GM23338 (cell line): ENCODE data around the gene ASCL5. TPM values are rescaled to one million over a fixed set of nuclear protein-coding genes. Genes with fewer than 3 reads are reported as not detected.

Experiments used
- ATAC-seq: fragments of 200-7000 bp; cut with Tn5 transposase; 3 replicates; pipeline ENCODE4 v1.9.1; 2020
- DNase-seq: peaks from one replicate; pipeline ENCODE4 v3.0.0-alpha.2; 2015; ENCODE audit warnings: low spot score
- H2AFZ ChIP-seq: fragments of 200-600 bp; sonication (generic); 2 replicates; pipeline ENCODE4 v1.8.0; 2016; ENCODE audit warnings: antibody characterized with exemption, mild to moderate bottlenecking, moderate library complexity
- H3F3A ChIP-seq: fragments of 200-600 bp; sonication (generic); replicated peaks from 2 replicates; pipeline ENCODE4 v1.8.0; 2017; ENCODE audit warnings: antibody characterized with exemption, mixed run types, low read depth
- H3K27ac ChIP-seq: fragments of 200-600 bp; sonication (generic); 2 replicates; pipeline ENCODE4 v1.6.1; 2016; ENCODE audit warnings: low read depth
- H3K27me3 ChIP-seq: fragments of 200-600 bp; sonication (generic); 2 replicates; pipeline ENCODE4 v1.8.0; 2016; ENCODE audit warnings: mild to moderate bottlenecking, mixed run types, moderate library complexity; ENCODE audit not compliant: insufficient read depth
- H3K36me3 ChIP-seq: fragments of 200-600 bp; sonication (generic); 2 replicates; pipeline ENCODE4 v1.8.0; 2016; ENCODE audit warnings: mild to moderate bottlenecking; ENCODE audit not compliant: insufficient read depth
- H3K4me1 ChIP-seq: fragments of 200-600 bp; sonication (generic); 2 replicates; pipeline ENCODE4 v1.8.0; 2016; ENCODE audit warnings: mild to moderate bottlenecking, moderate library complexity; ENCODE audit not compliant: insufficient read depth
- H3K4me2 ChIP-seq: fragments of 200-600 bp; sonication (generic); 2 replicates; pipeline ENCODE4 v1.7.1; 2017; ENCODE audit warnings: mixed run types
- H3K4me3 ChIP-seq: fragments of 200-600 bp; sonication (generic); 2 replicates; pipeline ENCODE4 v1.6.1; 2016; ENCODE audit warnings: mixed run types
- H3K79me2 ChIP-seq: fragments of 200-600 bp; sonication (generic); replicated peaks from 2 replicates; pipeline ENCODE4 v1.8.0; 2017; ENCODE audit warnings: mild to moderate bottlenecking; ENCODE audit not compliant: insufficient read depth
- H3K9me2 ChIP-seq: fragments of 200-600 bp; sonication (generic); 2 replicates; pipeline ENCODE4 v1.8.0; 2017; ENCODE audit not compliant: insufficient read depth
- H4K20me1 ChIP-seq: fragments of 200-600 bp; sonication (generic); replicated peaks from 2 replicates; pipeline ENCODE4 v1.8.0; 2017; ENCODE audit warnings: mild to moderate bottlenecking; ENCODE audit not compliant: insufficient read depth
- H3K27ac Mint-ChIP-seq: 2 replicates; pipeline ENCODE4 v1.8.0; 2020; ENCODE audit warnings: inconsistent platforms, mild to moderate bottlenecking, moderate library complexity, mixed read lengths
- H3K27me3 Mint-ChIP-seq: 3 replicates; pipeline ENCODE4 v1.8.0; 2022; ENCODE audit warnings: low read depth, mild to moderate bottlenecking, moderate library complexity, mixed read lengths, inconsistent platforms; ENCODE audit not compliant: insufficient read depth, poor library complexity
- H3K36me3 Mint-ChIP-seq: 3 replicates; pipeline ENCODE4 v1.8.0; 2021; ENCODE audit warnings: low read depth, mild to moderate bottlenecking, inconsistent platforms, moderate library complexity, mixed read lengths
- H3K4me1 Mint-ChIP-seq: 3 replicates; pipeline ENCODE4 v1.8.0; 2020; ENCODE audit warnings: mild to moderate bottlenecking, inconsistent platforms, mixed read lengths
- H3K4me3 Mint-ChIP-seq: 3 replicates; pipeline ENCODE4 v1.8.0; 2021; ENCODE audit warnings: moderate library complexity, mild to moderate bottlenecking, inconsistent platforms, mixed read lengths
- H3K9me3 Mint-ChIP-seq: 3 replicates; pipeline ENCODE4 v1.8.0; 2020; ENCODE audit warnings: moderate library complexity, mild to moderate bottlenecking, inconsistent platforms, mixed read lengths
- CREB1 ChIP-seq: fragments of 250-450 bp; sonication (Bioruptor Pico); IDR thresholded peaks from 2 replicates; pipeline ENCODE4 v1.5.0; 2020; ENCODE audit warnings: low read depth, mild to moderate bottlenecking, moderate library complexity
- EZH2phosphoT487 ChIP-seq: fragments of 200-600 bp; sonication (generic); IDR thresholded peaks from one replicate; pipeline ENCODE4 v1.8.1; 2018; ENCODE audit warnings: antibody characterized with exemption; ENCODE audit not compliant: unreplicated experiment
- JUNB ChIP-seq: IDR thresholded peaks from one replicate; pipeline ENCODE4 v1.6.1; 2016; ENCODE audit warnings: antibody characterized with exemption; ENCODE audit not compliant: unreplicated experiment
- NANOG ChIP-seq: IDR thresholded peaks from 2 replicates; pipeline ENCODE4 v1.6.1; 2016; ENCODE audit warnings: antibody characterized with exemption, borderline replicate concordance
- POLR2AphosphoS5 ChIP-seq: IDR thresholded peaks from 2 replicates; pipeline ENCODE4 v1.6.1; 2016; ENCODE audit warnings: antibody characterized with exemption, low read depth
- STAT1 ChIP-seq: IDR thresholded peaks from one replicate; pipeline ENCODE4 v1.6.1; 2016; ENCODE audit warnings: antibody characterized with exemption; ENCODE audit not compliant: unreplicated experiment
- ZNF114 ChIP-seq: fragments of 250-450 bp; sonication (Bioruptor Pico); IDR thresholded peaks from 2 replicates; pipeline ENCODE4 v1.5.0; 2020; ENCODE audit warnings: mild to moderate bottlenecking, moderate library complexity
- polyA plus RNA-seq: library from polyadenylated mRNA; unstranded; fragments of >200 nt; fragmentation: Nextera tagmentation; extraction: Ambion mirVana; gene quantifications from 2 replicates; pipeline ENCODE4 v1.2.1, GENCODE V29; 2016
- total RNA-seq: library from RNA; depleted of rRNA; stranded (reverse); fragments of >200 nt; shearing (Covaris generic); gene quantifications from 2 replicates; pipeline ENCODE4 v1.2.3, GENCODE V29; 2014
- TF ChIP-seq, protein P1 (sequence below): IDR thresholded peaks from one replicate; pipeline ENCODE4 v1.6.1; 2018; ENCODE audit warnings: antibody characterized with exemption; ENCODE audit not compliant: unreplicated experiment
- TF ChIP-seq, protein P2 (sequence below): IDR thresholded peaks from 2 replicates; pipeline ENCODE4 v1.6.1; 2016; ENCODE audit warnings: antibody characterized with exemption

ASCL5 gene
- total and polyA plus RNA-seq, 2 experiments from 2014 or later = not detected

DNA sequence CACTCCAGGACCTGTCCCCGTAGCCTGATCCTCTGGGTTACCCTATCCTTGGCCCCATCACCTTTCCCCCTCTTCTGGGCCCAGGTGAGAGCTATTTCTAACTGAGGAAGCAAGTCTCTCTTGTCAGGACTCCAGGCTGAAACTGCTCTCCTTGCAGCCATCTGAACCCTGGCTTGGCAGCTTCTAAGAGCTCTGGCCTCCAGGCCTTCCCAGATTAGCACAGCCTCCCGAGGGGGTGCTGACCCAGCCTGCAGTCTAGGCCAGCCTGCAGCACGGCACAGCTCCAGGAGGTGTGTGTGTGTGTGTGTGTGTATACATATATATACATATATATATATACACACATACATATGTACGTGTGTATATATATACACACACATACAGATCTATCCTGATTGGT is 32.2 kb downstream of the ASCL5 start:
- Histone ChIP-seq H3K4me2 (no peak overlapping the region), H3K79me2 (no peaks in the 10 kb centered on the region), H3K27me3 (no peaks in the 10 kb centered on the region), H3K27ac (no peak overlapping the region), H3K4me3 (no peak overlapping the region), H2AFZ (no peak overlapping the region), H3K36me3 (no peaks in the 10 kb centered on the region), H4K20me1 (no peaks in the 10 kb centered on the region), H3F3A (no peaks in the 10 kb centered on the region), H3K4me1 (no peaks in the 10 kb centered on the region), H3K9me2 (peaks cover 2% of the 10 kb centered on the region; the same call in 1 of the 2 replicates)
- DNase-seq (no peak), ATAC-seq (no peak)
- no peaks in the 10 kb centered on the region for H3K9me3 Mint-ChIP-seq
- no peak overlapping the region for H3K4me3 Mint-ChIP-seq
- no peak overlapping the region for H3K27ac Mint-ChIP-seq
- TF ChIP-seq CREB1 (CRISPR knock-in tag) = no peak
- TF ChIP-seq, protein P1, sequence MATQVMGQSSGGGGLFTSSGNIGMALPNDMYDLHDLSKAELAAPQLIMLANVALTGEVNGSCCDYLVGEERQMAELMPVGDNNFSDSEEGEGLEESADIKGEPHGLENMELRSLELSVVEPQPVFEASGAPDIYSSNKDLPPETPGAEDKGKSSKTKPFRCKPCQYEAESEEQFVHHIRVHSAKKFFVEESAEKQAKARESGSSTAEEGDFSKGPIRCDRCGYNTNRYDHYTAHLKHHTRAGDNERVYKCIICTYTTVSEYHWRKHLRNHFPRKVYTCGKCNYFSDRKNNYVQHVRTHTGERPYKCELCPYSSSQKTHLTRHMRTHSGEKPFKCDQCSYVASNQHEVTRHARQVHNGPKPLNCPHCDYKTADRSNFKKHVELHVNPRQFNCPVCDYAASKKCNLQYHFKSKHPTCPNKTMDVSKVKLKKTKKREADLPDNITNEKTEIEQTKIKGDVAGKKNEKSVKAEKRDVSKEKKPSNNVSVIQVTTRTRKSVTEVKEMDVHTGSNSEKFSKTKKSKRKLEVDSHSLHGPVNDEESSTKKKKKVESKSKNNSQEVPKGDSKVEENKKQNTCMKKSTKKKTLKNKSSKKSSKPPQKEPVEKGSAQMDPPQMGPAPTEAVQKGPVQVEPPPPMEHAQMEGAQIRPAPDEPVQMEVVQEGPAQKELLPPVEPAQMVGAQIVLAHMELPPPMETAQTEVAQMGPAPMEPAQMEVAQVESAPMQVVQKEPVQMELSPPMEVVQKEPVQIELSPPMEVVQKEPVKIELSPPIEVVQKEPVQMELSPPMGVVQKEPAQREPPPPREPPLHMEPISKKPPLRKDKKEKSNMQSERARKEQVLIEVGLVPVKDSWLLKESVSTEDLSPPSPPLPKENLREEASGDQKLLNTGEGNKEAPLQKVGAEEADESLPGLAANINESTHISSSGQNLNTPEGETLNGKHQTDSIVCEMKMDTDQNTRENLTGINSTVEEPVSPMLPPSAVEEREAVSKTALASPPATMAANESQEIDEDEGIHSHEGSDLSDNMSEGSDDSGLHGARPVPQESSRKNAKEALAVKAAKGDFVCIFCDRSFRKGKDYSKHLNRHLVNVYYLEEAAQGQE = no peak
- H3K27me3 Mint-ChIP-seq = peaks cover 7% of the 10 kb centered on the region
- peaks cover 8% of the 10 kb centered on the region for H3K4me1 Mint-ChIP-seq
- no peaks in the 10 kb centered on the region for H3K36me3 Mint-ChIP-seq

DNA sequence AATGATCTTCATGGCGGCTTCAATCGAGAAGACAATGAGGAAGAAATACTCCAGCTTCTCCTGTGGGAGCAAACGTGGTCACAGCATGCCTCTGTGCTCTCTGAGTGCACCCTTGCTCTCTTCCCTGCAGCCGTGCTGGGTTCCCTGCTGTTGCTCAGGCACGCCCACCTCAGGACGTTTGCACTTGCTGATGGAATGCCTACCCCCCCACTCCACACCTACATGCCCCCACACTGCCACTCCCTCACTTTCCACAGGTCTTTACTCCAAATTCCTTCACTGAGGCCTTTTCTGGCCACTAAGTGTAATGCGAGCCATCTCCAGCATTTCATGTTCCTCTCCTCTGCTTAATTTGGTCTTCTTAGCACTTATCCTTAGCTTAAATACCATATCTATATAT is 33.0 kb downstream of the ASCL5 start:
- no peak overlapping the region for H3K4me2 ChIP-seq
- Mint-ChIP-seq H3K27ac (no peak overlapping the region), H3K9me3 (no peaks in the 10 kb centered on the region), H3K27me3 (peaks cover 2% of the 10 kb centered on the region), H3K4me3 (no peak overlapping the region), H3K36me3 (no peaks in the 10 kb centered on the region), H3K4me1 (peaks cover 10% of the 10 kb centered on the region)
- no peaks in the 10 kb centered on the region for H3F3A ChIP-seq
- H4K20me1 ChIP-seq = no peaks in the 10 kb centered on the region
- no peak for DNase-seq
- no peaks in the 10 kb centered on the region for H3K36me3 ChIP-seq
- no peaks in the 10 kb centered on the region for H3K27me3 ChIP-seq
- H3K4me3 ChIP-seq = no peak overlapping the region
- no peaks in the 10 kb centered on the region for H3K79me2 ChIP-seq
- H3K4me1 ChIP-seq = no peaks in the 10 kb centered on the region
- H3K9me2 ChIP-seq = peaks cover 2% of the 10 kb centered on the region; the same call in 1 of the 2 replicates
- H3K27ac ChIP-seq = no peak overlapping the region
- no peak for ATAC-seq
- no peak overlapping the region for H2AFZ ChIP-seq
- TF ChIP-seq EZH2phosphoT487 (no peak), CREB1 (CRISPR knock-in tag) (no peak), ZNF114 (no peak), POLR2AphosphoS5 (no peak), JUNB (no peak), STAT1 (no peak), NANOG (no peak)
- TF ChIP-seq, protein P1 = no peak
- TF ChIP-seq, protein P2, sequence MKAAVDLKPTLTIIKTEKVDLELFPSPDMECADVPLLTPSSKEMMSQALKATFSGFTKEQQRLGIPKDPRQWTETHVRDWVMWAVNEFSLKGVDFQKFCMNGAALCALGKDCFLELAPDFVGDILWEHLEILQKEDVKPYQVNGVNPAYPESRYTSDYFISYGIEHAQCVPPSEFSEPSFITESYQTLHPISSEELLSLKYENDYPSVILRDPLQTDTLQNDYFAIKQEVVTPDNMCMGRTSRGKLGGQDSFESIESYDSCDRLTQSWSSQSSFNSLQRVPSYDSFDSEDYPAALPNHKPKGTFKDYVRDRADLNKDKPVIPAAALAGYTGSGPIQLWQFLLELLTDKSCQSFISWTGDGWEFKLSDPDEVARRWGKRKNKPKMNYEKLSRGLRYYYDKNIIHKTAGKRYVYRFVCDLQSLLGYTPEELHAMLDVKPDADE = no peak
